KMS-11 (cell line): ENCODE data around the gene PSMD13.
A peak's percentile ranks its signal among the peaks of the same experiment; 100 is the strongest.

Experiments
- H2AFZ ChIP-seq: fragments of 200-600 bp; sonication (generic); 2 replicates; pipeline ENCODE4 v1.6.1; 2016; ENCODE audit warnings: antibody characterized with exemption, mixed run types, low read depth
- H3K27ac ChIP-seq: fragments of 200-600 bp; sonication (generic); 2 replicates; pipeline ENCODE4 v1.6.1; 2016; ENCODE audit warnings: mild to moderate bottlenecking, mixed run types
- H3K27me3 ChIP-seq: fragments of 200-600 bp; sonication (generic); 2 replicates; pipeline ENCODE4 v1.6.1; 2017; ENCODE audit warnings: mild to moderate bottlenecking, low read depth, mixed run types, moderate library complexity; ENCODE audit not compliant: insufficient read depth
- H3K36me3 ChIP-seq: fragments of 200-600 bp; sonication (generic); 2 replicates; pipeline ENCODE4 v1.6.1; 2017; ENCODE audit warnings: mild to moderate bottlenecking, mixed run types; ENCODE audit not compliant: insufficient read depth
- H3K4me1 ChIP-seq: fragments of 200-600 bp; sonication (generic); 2 replicates; pipeline ENCODE4 v1.6.1; 2016; ENCODE audit warnings: mild to moderate bottlenecking, low read depth, mixed run types; ENCODE audit not compliant: poor library complexity, severe bottlenecking
- H3K4me2 ChIP-seq: fragments of 200-600 bp; sonication (generic); 2 replicates; pipeline ENCODE4 v1.7.0; 2016; ENCODE audit warnings: mild to moderate bottlenecking, mixed run types
- H3K4me3 ChIP-seq: fragments of 200-600 bp; sonication (generic); IDR thresholded peaks from 2 replicates; pipeline ENCODE4 v1.6.1; 2017; ENCODE audit warnings: low read depth, low read length, mixed read lengths; ENCODE audit not compliant: insufficient read depth
- H3K79me2 ChIP-seq: fragments of 200-600 bp; sonication (generic); 2 replicates; pipeline ENCODE4 v1.6.1; 2016; ENCODE audit warnings: low read depth, mixed run types; ENCODE audit not compliant: insufficient read depth
- H3K9ac ChIP-seq: fragments of 200-600 bp; sonication (generic); 2 replicates; pipeline ENCODE4 v1.6.1; 2016; ENCODE audit warnings: mild to moderate bottlenecking, mixed run types
- H4K20me1 ChIP-seq: fragments of 200-600 bp; sonication (generic); 2 replicates; pipeline ENCODE4 v1.6.1; 2016; ENCODE audit warnings: mild to moderate bottlenecking, mixed run types; ENCODE audit not compliant: insufficient read depth
- TF ChIP-seq, protein P1 (sequence below): fragments of 200-600 bp; sonication (generic); conservative IDR thresholded peaks from 2 replicates; pipeline ENCODE4 v1.6.1; 2017; ENCODE audit warnings: low read depth, mild to moderate bottlenecking, antibody characterized with exemption, low read length, moderate library complexity, mixed read lengths

PSMD13 gene

DNA sequence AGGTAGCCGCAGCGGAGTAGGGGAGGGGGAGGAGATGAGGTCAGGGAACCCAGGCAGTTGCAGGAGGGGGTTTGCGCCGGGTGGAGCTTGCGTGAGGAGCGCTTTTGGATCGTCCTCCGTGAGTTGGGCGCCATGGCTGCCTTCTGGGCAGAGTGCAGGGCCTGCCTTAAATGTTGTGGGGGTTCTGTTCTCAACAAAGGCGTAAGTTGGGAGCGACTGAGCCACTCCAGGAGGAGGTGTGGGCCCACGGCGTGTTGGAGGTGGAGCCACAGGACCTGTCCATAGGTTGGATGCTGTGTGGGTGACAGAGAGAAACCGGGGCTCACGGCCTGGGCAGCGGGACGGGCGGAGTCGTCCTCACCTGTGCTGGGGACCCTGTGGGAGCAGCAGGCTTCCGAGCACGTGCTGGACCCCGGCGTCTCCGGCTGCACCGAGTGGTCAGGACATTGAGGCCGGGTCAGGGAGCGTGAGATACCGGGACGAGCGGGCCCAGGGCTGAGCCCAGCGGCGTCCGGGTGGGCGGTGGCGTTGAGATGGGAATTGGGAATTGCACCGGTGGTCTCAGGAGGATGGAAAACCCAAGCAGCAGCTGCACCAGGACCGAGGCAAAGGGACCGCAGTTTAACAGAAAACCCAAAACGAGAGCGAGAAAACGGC, 51.2 kb downstream of the PSMD13 start:
- Histone ChIP-seq H2AFZ (peak overlapping the region; percentile 89; the same call in 1 of the 2 replicates), H3K4me2 (peak overlapping the region; percentile 69), H3K9ac (no peak overlapping the region), H3K27me3 (peaks cover 20% of the 10 kb centered on the region), H4K20me1 (no peaks in the 10 kb centered on the region), H3K79me2 (no peaks in the 10 kb centered on the region), H3K4me1 (no peaks in the 10 kb centered on the region), H3K4me3 (no peak overlapping the region), H3K27ac (no peak overlapping the region), H3K36me3 (no peaks in the 10 kb centered on the region)
- TF ChIP-seq, protein P1, sequence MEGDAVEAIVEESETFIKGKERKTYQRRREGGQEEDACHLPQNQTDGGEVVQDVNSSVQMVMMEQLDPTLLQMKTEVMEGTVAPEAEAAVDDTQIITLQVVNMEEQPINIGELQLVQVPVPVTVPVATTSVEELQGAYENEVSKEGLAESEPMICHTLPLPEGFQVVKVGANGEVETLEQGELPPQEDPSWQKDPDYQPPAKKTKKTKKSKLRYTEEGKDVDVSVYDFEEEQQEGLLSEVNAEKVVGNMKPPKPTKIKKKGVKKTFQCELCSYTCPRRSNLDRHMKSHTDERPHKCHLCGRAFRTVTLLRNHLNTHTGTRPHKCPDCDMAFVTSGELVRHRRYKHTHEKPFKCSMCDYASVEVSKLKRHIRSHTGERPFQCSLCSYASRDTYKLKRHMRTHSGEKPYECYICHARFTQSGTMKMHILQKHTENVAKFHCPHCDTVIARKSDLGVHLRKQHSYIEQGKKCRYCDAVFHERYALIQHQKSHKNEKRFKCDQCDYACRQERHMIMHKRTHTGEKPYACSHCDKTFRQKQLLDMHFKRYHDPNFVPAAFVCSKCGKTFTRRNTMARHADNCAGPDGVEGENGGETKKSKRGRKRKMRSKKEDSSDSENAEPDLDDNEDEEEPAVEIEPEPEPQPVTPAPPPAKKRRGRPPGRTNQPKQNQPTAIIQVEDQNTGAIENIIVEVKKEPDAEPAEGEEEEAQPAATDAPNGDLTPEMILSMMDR: no peak

DNA sequence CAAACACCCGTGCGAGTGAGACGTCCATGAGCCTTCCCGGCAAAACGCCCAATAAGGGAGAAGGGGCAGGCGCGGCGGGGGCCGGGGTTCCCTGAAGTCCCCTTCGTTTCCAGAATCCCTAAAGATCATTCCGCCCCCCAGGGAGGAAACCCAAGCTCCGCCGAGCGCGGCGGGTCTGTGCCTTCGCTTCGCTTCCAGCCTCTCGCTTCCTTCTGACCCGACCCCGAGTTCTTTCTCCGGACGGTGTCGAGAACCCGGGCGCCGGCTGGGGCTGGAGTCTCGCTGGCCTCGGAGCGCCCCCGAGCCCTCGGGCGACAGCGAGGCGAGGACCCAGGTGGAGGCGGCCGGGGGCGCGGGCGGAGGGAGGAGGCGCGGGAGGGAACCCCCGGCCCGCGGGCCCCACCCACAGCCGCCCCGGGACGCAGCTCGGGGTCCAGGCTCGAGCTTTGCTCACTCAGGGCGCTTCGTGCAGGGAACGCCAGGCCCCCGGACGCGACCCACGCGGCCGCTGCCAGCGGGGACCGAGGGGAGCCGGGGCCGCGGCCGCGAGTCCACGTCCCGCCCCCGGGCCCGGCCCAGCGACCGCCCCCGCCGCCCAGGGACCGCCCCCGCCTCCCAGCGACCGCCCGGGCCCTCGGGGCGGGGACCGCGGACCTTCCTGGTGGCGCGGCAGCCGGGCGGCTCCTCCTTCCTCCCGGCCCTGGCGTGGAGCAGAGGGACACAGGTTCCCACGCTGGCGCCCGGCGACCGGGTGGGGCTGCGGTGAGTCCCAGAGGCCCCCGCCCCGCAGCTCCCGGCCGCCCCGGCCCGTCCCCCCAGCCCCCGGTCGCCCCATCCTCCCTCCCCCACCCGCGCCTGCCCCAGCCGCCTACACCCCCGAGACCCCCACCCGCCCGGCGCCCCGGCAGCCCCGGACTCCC, 52.0 kb downstream of the PSMD13 start, which contains the start of gene PGGHG:
PGGHG (plus strand) TSS at position 649 of the 920 bp plus-strand sequence. CDS start 691 bp downstream, outside the sequence.
- Histone ChIP-seq H3K79me2 (no peaks in the 10 kb centered on the region), H3K4me2 (peak within 1 kb of the TSS; percentile 69), H3K9ac (no peak within 1 kb of the TSS), H3K4me1 (no peaks in the 10 kb centered on the region), H3K4me3 (no peak within 1 kb of the TSS), H4K20me1 (no peaks in the 10 kb centered on the region), H2AFZ (peak within 1 kb of the TSS; percentile 89), H3K36me3 (no peaks in the 10 kb centered on the region), H3K27ac (no peak within 1 kb of the TSS), H3K27me3 (peaks cover 16% of the 10 kb centered on the region)
- TF ChIP-seq, protein P1: no peak

DNA sequence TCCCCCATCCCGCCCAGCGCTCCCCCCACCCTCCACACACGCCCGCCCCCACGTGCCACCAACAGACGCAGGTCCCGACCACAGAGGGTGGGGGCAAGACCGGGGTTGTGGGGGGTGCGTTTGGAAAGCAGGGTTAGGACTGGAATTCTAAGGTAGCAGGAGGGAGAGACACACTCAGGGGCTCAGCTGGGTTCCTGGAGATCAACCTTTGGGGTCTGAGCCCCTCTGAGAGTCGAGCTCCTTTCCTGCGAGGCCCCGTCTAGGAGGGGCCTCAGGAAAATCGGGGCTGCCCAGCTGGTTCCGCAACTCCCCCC, 52.6 kb downstream of the PSMD13 start:
- Histone ChIP-seq H3K9ac (no peak overlapping the region), H2AFZ (no peak overlapping the region), H3K4me1 (no peaks in the 10 kb centered on the region), H3K27me3 (peaks cover 14% of the 10 kb centered on the region), H4K20me1 (no peaks in the 10 kb centered on the region), H3K4me3 (no peak overlapping the region), H3K4me2 (peak overlapping the region; percentile 25; the same call in 1 of the 2 replicates), H3K79me2 (no peaks in the 10 kb centered on the region), H3K36me3 (no peaks in the 10 kb centered on the region), H3K27ac (no peak overlapping the region)
- TF ChIP-seq, protein P1: no peak

DNA sequence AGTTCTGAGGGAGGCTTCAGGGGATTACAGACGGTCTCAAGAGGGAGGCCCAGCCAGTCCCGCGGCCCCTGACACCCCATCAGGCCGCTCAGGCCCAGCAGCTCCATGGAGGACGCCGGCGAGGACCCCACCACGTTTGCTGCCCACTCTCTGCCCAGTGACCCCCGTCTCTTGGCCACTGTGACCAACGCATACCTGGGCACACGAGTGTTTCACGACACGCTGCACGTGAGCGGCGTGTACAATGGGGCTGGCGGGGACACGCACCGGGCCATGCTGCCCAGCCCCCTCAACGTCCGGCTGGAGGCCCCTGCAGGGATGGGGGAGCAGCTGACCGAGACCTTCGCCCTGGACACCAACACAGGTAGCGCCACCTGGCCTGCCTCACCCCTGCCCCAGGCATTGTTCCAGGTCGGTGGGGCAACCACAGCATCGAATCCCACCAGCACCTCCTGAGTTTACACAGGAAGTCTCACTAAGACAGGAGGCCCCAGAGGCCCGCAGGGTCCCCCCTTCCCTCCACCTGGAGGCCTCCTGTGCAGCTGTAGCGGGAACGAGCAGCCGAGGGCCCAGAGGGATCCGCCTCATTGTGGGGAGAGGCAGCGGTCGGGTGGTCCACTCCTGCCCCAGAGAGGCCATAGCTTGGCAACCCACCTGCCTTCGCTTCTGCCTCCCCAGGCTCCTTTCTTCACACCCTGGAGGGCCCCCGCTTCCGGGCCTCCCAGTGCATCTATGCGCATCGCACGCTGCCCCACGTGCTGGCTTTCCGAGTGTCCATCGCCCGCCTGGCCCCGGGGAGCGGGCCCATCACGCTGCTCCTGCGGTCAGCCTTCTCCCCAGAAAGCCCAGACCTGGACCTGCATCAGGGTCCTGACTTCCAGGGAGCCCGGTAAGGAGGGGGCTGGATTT, 53.2 kb downstream of the PSMD13 start:
- no peaks in the 10 kb centered on the region for H3K36me3 ChIP-seq
- H3K79me2 ChIP-seq: no peaks in the 10 kb centered on the region
- peaks cover 14% of the 10 kb centered on the region for H3K27me3 ChIP-seq
- no peak overlapping the region for H3K9ac ChIP-seq
- no peak overlapping the region for H3K27ac ChIP-seq
- H3K4me3 ChIP-seq: no peak overlapping the region
- H3K4me2 ChIP-seq: peak overlapping the region; percentile 25; the same call in 1 of the 2 replicates
- H2AFZ ChIP-seq: no peak overlapping the region
- TF ChIP-seq, protein P1: no peak
- no peaks in the 10 kb centered on the region for H4K20me1 ChIP-seq
- no peaks in the 10 kb centered on the region for H3K4me1 ChIP-seq
